Kidney (tissue), 14 donors: ENCODE results near the gene UNC119B. TPM values are rescaled to one million over a fixed set of nuclear protein-coding genes. Genes with fewer than 3 reads are reported as not detected.

Experiments
- DNase-seq, 5 donors: peaks; one replicate each; pipeline ENCODE4 v3.0.0-alpha.2; 2013 to 2020
- FAIRE-seq: peaks from 2 replicates; lab custom pipeline; 2012; peaks lifted over from hg19 to GRCh38; lab: Jason Lieb, UNC
- H3K27ac ChIP-seq, 2 donors: one replicate each; pipeline ENCODE4 v1.7.0; 2013; ENCODE audit warnings: low read depth in 2 of 2, low read length in 2 of 2, inconsistent platforms in 1 of 2
- H3K27me3 ChIP-seq: one replicate; pipeline ENCODE4 v1.7.1; 2013; ENCODE audit warnings: low read length, inconsistent platforms; ENCODE audit not compliant: control insufficient read depth, insufficient read depth
- H3K36me3 ChIP-seq, 3 donors: one replicate each; pipeline versions ENCODE4 v1.7.0 to v1.7.1; 2013; ENCODE audit warnings: low read length in 3 of 3, control low read depth in 1 of 3, inconsistent platforms in 1 of 3; ENCODE audit not compliant: insufficient read depth in 3 of 3, control insufficient read depth in 2 of 3
- H3K4me1 ChIP-seq, 3 donors: one replicate each; pipeline versions ENCODE4 v1.7.0 to v1.7.1; 2013; ENCODE audit warnings: low read length in 3 of 3, inconsistent platforms in 1 of 3, low read depth in 1 of 3; ENCODE audit not compliant: control insufficient read depth in 2 of 3, insufficient read depth in 2 of 3
- H3K4me3 ChIP-seq, 3 donors: one replicate each; pipeline versions ENCODE4 v1.7.0 to v1.8.1; 2013; ENCODE audit warnings: low read length in 3 of 3, control low read depth in 1 of 3, inconsistent platforms in 1 of 3
- H3K9ac ChIP-seq, 3 donors: one replicate each; pipeline versions ENCODE4 v1.7.0 to v1.7.1; 2013; ENCODE audit warnings: low read length in 3 of 3, control low read depth in 1 of 3, inconsistent platforms in 1 of 3
- H3K9me3 ChIP-seq, 3 donors: one replicate each; pipeline versions ENCODE4 v1.7.0 to v1.7.1; 2013; ENCODE audit warnings: low read length in 3 of 3, control low read depth in 1 of 3, inconsistent platforms in 1 of 3; ENCODE audit not compliant: control insufficient read depth in 2 of 3, insufficient read depth in 1 of 3
- CTCF ChIP-seq: IDR thresholded peaks from 3 replicates; pipeline ENCODE4 v1.5.1; 2012; ENCODE audit warnings: mild to moderate bottlenecking, moderate library complexity, borderline replicate concordance; ENCODE audit not compliant: insufficient read depth; ENCODE audit errors: extremely low read depth
- intact Hi-C: fragments of 100-400 bp; cut with DNase I; formaldehyde crosslinking; loops from one replicate; pipeline ENCODE4 v1.11.1; 2022
- polyA plus RNA-seq: library from polyadenylated mRNA; stranded (reverse); fragments of 350-450 nt; fragmentation: Illumina TruSeq; extraction: RNeasy Lipid Tissue Mini Kit (QIAGEN cat#74804); gene quantifications from one replicate; pipeline ENCODE4 v1.2.3, GENCODE V29; 2014; ENCODE audit warnings: low read depth, low replicate concordance; ENCODE audit not compliant: insufficient read depth
- total RNA-seq: library from RNA; stranded (reverse); fragmentation: NEBNext Ultra II Directional; extraction: Animal tissue kit (Norgen Biotek cat#: 25700); gene quantifications from one replicate; pipeline ENCODE4 v1.2.1, GENCODE V29; 2021
- donor health status: control.
- donor health status: control.
- donor health status: control.
- donor health status: control.
- donor health status: control.
- donor health status: DM: yes; HTN: yes; CAD: no.
- donor health status: Normal renal cell carcinoma (clear cell type).

The UNC119B gene
- total and polyA plus RNA-seq, 2 donors from 2014 or later = 29.4 to 44.5 TPM

GRCh38 chr12:120736404-120737331, 26.4 kb downstream of the UNC119B start:
- no peak for FAIRE-seq
- intact Hi-C loops = loop anchor here (10.0 kb wide), 1 partner anchor 238 kb away; the partner anchor contains the start of gene HNF1A
- no peak for DNase-seq
- Histone ChIP-seq H3K27me3 (no peaks in the 10 kb centered on the region), H3K9ac (no peak overlapping the region), H3K36me3 (peaks cover 0 to 2% (median 0%) of the 10 kb centered on the region in 3 donors), H3K4me1 (no peaks in the 10 kb centered on the region), H3K27ac (no peak overlapping the region), H3K9me3 (no peaks in the 10 kb centered on the region), H3K4me3 (no peak overlapping the region)
- TF ChIP-seq CTCF = no peak

- TF ChIP-seq CTCF = no peak
- intact Hi-C loops = loop anchor here (10.0 kb wide), 1 partner anchor 237 kb away; the partner anchor contains the start of gene HNF1A
- H3K27ac ChIP-seq = no peak overlapping the region
- no peaks in the 10 kb centered on the region for H3K4me1 ChIP-seq
- H3K27me3 ChIP-seq = no peaks in the 10 kb centered on the region
- peak in 1 of 5 donors; percentile 31 for DNase-seq
- H3K4me3 ChIP-seq = no peak overlapping the region
- H3K36me3 ChIP-seq = peaks cover 0 to 2% (median 0%) of the 10 kb centered on the region in 3 donors
- no peaks in the 10 kb centered on the region for H3K9me3 ChIP-seq
- no peak for FAIRE-seq
- H3K9ac ChIP-seq = no peak overlapping the region
Observed at GRCh38 chr12:120737557-120738251, 27.4 kb downstream of the UNC119B start.

GRCh38 chr12:120738252-120739030, 28.2 kb downstream of the UNC119B start:
- Histone ChIP-seq H3K4me1 (no peaks in the 10 kb centered on the region), H3K27ac (no peak overlapping the region), H3K9ac (no peak overlapping the region), H3K27me3 (no peaks in the 10 kb centered on the region), H3K36me3 (peaks cover 0 to 2% (median 0%) of the 10 kb centered on the region in 3 donors), H3K4me3 (no peak overlapping the region), H3K9me3 (no peaks in the 10 kb centered on the region)
- intact Hi-C loops = loop anchor here (10.0 kb wide), 1 partner anchor 236 kb away; the partner anchor contains the start of gene HNF1A
- no peak for FAIRE-seq
- DNase-seq = no peak
- no peak for TF ChIP-seq CTCF
